ENCODE data around the gene DHRS12. TPM values are rescaled to one million over a fixed set of nuclear protein-coding genes. Genes with fewer than 3 reads are reported as not detected.

Gene DHRS12
- total RNA-seq, 1 donor from 2014 or later, result 3.3 TPM

Other genes starting within 250 kb of the DHRS12 start
- gene WDFY2, start 219.7 kb downstream of the DHRS12 start, total RNA-seq, result 7.5 and 11.4 TPM in 2 replicates
- gene TMEM272, start 41.0 kb upstream of the DHRS12 start, total RNA-seq, result 0.26 and 0.88 TPM in 2 replicates
- gene CCDC70, start 57.8 kb upstream of the DHRS12 start, total RNA-seq, result not detected in 2 replicates
- 0.98 and 1.1 TPM in 2 replicates for gene ATP7B, start 207.3 kb upstream of the DHRS12 start, total RNA-seq
- gene ALG11, start 208.2 kb upstream of the DHRS12 start, total RNA-seq, result 24.7 and 28.6 TPM in 2 replicates
- 12.5 and 14.0 TPM in 2 replicates for gene UTP14C, start 220.5 kb upstream of the DHRS12 start, total RNA-seq